ENCODE results near the gene IMMP2L.
A peak's percentile ranks its signal among the peaks of the same experiment; 100 is the strongest.
"Not testable (repeated sequence)": the region's sequence is repeated elsewhere in the genome, so short reads cannot be mapped to it uniquely, and the experiment has no call there.

The IMMP2L gene

GRCh38 chr7:111264981-111265380 is 297.3 kb downstream of the IMMP2L start:
- DNase-seq: no peak

GRCh38 chr7:111264111-111264868 is 298.0 kb downstream of the IMMP2L start:
- DNase-seq: peak in 1 of 56 donors; percentile 13

GRCh38 chr7:111262293-111263116 is 299.8 kb downstream of the IMMP2L start:
- DNase-seq: no peak

- no peak for DNase-seq
Measured at GRCh38 chr7:111261496-111261895, 300.8 kb downstream of the IMMP2L start.

- no peak for DNase-seq
Measured at GRCh38 chr7:111259991-111260390, 302.3 kb downstream of the IMMP2L start.

- no peak for DNase-seq
Measured at GRCh38 chr7:111256391-111256790, 305.9 kb downstream of the IMMP2L start.

- DNase-seq: no peak
Measured at GRCh38 chr7:111255576-111255975, 306.7 kb downstream of the IMMP2L start.

GRCh38 chr7:111251365-111251764 is 310.9 kb downstream of the IMMP2L start:
- DNase-seq: not testable (repeated sequence)

- not testable (repeated sequence) for DNase-seq
Measured at GRCh38 chr7:111249807-111250206, 312.5 kb downstream of the IMMP2L start.

- DNase-seq: peak in 5 of 56 donors; percentile 1 to 7 (median 1)
Measured at GRCh38 chr7:111242141-111242755, 320.0 kb downstream of the IMMP2L start.

- no peak for DNase-seq
Measured at GRCh38 chr7:111240371-111240770, 321.9 kb downstream of the IMMP2L start.

- DNase-seq: no peak
Measured at GRCh38 chr7:111239437-111239836, 322.9 kb downstream of the IMMP2L start.

GRCh38 chr7:111238886-111239285 is 323.4 kb downstream of the IMMP2L start:
- DNase-seq: no peak

- no peak for DNase-seq
Measured at GRCh38 chr7:111235709-111236108, 326.6 kb downstream of the IMMP2L start.

GRCh38 chr7:111232249-111233084 is 329.8 kb downstream of the IMMP2L start:
- DNase-seq: no peak

- no peak for DNase-seq
Measured at GRCh38 chr7:111229916-111230315, 332.4 kb downstream of the IMMP2L start.

GRCh38 chr7:111229181-111229740 is 333.0 kb downstream of the IMMP2L start:
- DNase-seq: no peak

- DNase-seq: no peak
Measured at GRCh38 chr7:111228437-111228836, 333.9 kb downstream of the IMMP2L start.

- DNase-seq: no peak
Measured at GRCh38 chr7:111226800-111227199, 335.5 kb downstream of the IMMP2L start.

GRCh38 chr7:111224354-111225231 is 337.7 kb downstream of the IMMP2L start:
- no peak for DNase-seq
